ENCODE results near the gene SIAH3.

SIAH3 gene

GRCh38 chr13:45800485-45800884, 51.1 kb downstream of the SIAH3 start:
- ChIA-PET POLR2A (no interaction called here), CTCF (interaction anchor here (0.6 kb wide), 1 partner anchor 29 kb away, joined by 4 read pairs; no protein-coding TSS in a partner anchor)
- H3K27ac ChIP-seq (ENCODE audit: extremely low read depth, low read depth, low read length) = no peak overlapping the region
- no peaks in the 10 kb centered on the region for H3K4me1 ChIP-seq (ENCODE audit: control insufficient read depth, insufficient read depth, low read length)
- H3K4me3 ChIP-seq (ENCODE audit: low read depth, low read length) = no peak overlapping the region
- no peaks in the 10 kb centered on the region for H3K36me3 ChIP-seq (ENCODE audit: control insufficient read depth in 2 of 2, insufficient read depth in 1 of 2, low read length in 2 of 2)
- TF ChIP-seq HOXD13 (CRISPR knock-in tag; IDR thresholded peaks at IDR 0.05; ENCODE audit: borderline replicate concordance) (no peak), ZNF626 (tag by site-specific recombination; IDR thresholded peaks at IDR 0.05) (no peak), ZNF280C (tag by site-specific recombination; IDR thresholded peaks at IDR 0.05) (no peak), EGR2 (tag by site-specific recombination; IDR thresholded peaks at IDR 0.05; ENCODE audit: low read depth) (no peak), ZNF670 (tag by site-specific recombination; IDR thresholded peaks at IDR 0.05; ENCODE audit: low read depth) (no peak), MEIS1 (CRISPR knock-in tag; IDR thresholded peaks at IDR 0.05; ENCODE audit: borderline replicate concordance) (no peak), ZNF16 (tag by site-specific recombination; IDR thresholded peaks at IDR 0.05; ENCODE audit: low read depth) (no peak), ZBTB7A (tag by site-specific recombination; IDR thresholded peaks at IDR 0.05; ENCODE audit: low read depth) (no peak), ZNF157 (tag by site-specific recombination; IDR thresholded peaks at IDR 0.05) (no peak), PRDM10 (tag by site-specific recombination; IDR thresholded peaks at IDR 0.05) (no peak), ZNF341 (tag by site-specific recombination; IDR thresholded peaks at IDR 0.05; ENCODE audit: low read depth) (no peak), SCRT2 (tag by site-specific recombination; IDR thresholded peaks at IDR 0.05) (no peak)
- TF ChIP-seq, protein P1, sequence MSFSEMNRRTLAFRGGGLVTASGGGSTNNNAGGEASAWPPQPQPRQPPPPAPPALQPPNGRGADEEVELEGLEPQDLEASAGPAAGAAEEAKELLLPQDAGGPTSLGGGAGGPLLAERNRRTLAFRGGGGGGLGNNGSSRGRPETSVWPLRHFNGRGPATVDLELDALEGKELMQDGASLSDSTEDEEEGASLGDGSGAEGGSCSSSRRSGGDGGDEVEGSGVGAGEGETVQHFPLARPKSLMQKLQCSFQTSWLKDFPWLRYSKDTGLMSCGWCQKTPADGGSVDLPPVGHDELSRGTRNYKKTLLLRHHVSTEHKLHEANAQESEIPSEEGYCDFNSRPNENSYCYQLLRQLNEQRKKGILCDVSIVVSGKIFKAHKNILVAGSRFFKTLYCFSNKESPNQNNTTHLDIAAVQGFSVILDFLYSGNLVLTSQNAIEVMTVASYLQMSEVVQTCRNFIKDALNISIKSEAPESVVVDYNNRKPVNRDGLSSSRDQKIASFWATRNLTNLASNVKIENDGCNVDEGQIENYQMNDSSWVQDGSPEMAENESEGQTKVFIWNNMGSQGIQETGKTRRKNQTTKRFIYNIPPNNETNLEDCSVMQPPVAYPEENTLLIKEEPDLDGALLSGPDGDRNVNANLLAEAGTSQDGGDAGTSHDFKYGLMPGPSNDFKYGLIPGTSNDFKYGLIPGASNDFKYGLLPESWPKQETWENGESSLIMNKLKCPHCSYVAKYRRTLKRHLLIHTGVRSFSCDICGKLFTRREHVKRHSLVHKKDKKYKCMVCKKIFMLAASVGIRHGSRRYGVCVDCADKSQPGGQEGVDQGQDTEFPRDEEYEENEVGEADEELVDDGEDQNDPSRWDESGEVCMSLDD (tag by site-specific recombination; IDR thresholded peaks at IDR 0.05) = no peak
- TF ChIP-seq, protein P2, sequence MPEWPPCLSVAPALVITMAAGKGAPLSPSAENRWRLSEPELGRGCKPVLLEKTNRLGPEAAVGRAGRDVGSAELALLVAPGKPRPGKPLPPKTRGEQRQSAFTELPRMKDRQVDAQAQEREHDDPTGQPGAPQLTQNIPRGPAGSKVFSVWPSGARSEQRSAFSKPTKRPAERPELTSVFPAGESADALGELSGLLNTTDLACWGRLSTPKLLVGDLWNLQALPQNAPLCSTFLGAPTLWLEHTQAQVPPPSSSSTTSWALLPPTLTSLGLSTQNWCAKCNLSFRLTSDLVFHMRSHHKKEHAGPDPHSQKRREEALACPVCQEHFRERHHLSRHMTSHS (tag by site-specific recombination; IDR thresholded peaks at IDR 0.05) = no peak
- TF ChIP-seq, protein P3, sequence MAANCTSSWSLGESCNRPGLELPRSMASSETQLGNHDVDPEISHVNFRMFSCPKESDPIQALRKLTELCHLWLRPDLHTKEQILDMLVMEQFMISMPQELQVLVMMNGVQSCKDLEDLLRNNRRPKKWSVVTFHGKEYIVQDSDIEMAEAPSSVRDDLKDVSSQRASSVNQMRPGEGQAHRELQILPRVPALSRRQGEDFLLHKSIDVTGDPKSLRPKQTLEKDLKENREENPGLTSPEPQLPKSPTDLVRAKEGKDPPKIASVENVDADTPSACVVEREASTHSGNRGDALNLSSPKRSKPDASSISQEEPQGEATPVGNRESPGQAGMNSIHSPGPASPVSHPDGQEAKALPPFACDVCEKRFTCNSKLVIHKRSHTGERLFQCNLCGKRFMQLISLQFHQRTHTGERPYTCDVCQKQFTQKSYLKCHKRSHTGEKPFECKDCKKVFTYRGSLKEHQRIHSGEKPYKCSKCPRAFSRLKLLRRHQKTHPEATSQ (tag by site-specific recombination; IDR thresholded peaks at IDR 0.05) = no peak
- H3K9me3 ChIP-seq (ENCODE audit: control insufficient read depth, insufficient read depth, low read depth, low read length) = no peaks in the 10 kb centered on the region
